ENCODE data around the gene ZC3H10.

- TF ChIP-seq CTCF (conservative IDR thresholded peaks at IDR 0.05): no peak
- no peak for TF ChIP-seq EZH2 (IDR thresholded peaks at IDR 0.05; ENCODE audit: low read depth)
Measured at GRCh38 chr12:56120158-56120846, 2.2 kb downstream of the ZC3H10 start.
